Mononuclear cell (primary cell): ENCODE measurements around the gene CSRP1. TPM values are rescaled to one million over a fixed set of nuclear protein-coding genes. Genes with fewer than 3 reads are reported as not detected.

ENCODE experiments used
- H3K27me3 ChIP-seq: 2 replicates; pipeline ENCODE4 v1.6.0; 2011; ENCODE audit warnings: low read length, control low read depth; ENCODE audit not compliant: insufficient read depth
- H3K4me1 ChIP-seq: 2 replicates; pipeline ENCODE4 v1.5.1; 2011; ENCODE audit warnings: mild to moderate bottlenecking, low read length, control low read depth; ENCODE audit not compliant: insufficient read depth
- H3K4me3 ChIP-seq: 2 replicates; pipeline ENCODE4 v1.5.1; 2011; ENCODE audit warnings: mild to moderate bottlenecking, low read length, moderate library complexity
- H3K9me3 ChIP-seq: 2 replicates; pipeline ENCODE4 v1.5.1; 2011; ENCODE audit warnings: low read depth, mild to moderate bottlenecking, control low read depth, low read length
- total RNA-seq: library from RNA; depleted of rRNA; stranded (reverse); fragments of >200 nt; gene quantifications from one replicate; pipeline ENCODE4 v1.2.3, GENCODE V29; 2012

Gene CSRP1
- total RNA-seq, 1 donor: 41.2 TPM

- no peaks in the 10 kb centered on the region for H3K9me3 ChIP-seq
- H3K4me1 ChIP-seq: peaks cover 6% of the 10 kb centered on the region
- no peak overlapping the region for H3K4me3 ChIP-seq
- H3K27me3 ChIP-seq: peaks cover 22% of the 10 kb centered on the region
Observed at GRCh38 chr1:201469645-201470074, 37.3 kb downstream of the CSRP1 start.

GRCh38 chr1:201468844-201469644 lies 37.9 kb downstream of the CSRP1 start, which contains the start of gene PHLDA3:
TSS of gene PHLDA3 (minus strand) at chr1:201469188. CDS start at chr1:201468786, 402 bp downstream.
- peaks cover 6% of the 10 kb centered on the region for H3K4me1 ChIP-seq
- H3K27me3 ChIP-seq: peaks cover 20% of the 10 kb centered on the region
- H3K4me3 ChIP-seq: no peak within 1 kb of the TSS
- no peaks in the 10 kb centered on the region for H3K9me3 ChIP-seq

GRCh38 chr1:201468501-201468843 lies 38.5 kb downstream of the CSRP1 start:
- Histone ChIP-seq H3K4me3 (no peak overlapping the region), H3K9me3 (no peaks in the 10 kb centered on the region), H3K4me1 (peaks cover 6% of the 10 kb centered on the region), H3K27me3 (peaks cover 20% of the 10 kb centered on the region)

- Histone ChIP-seq H3K4me3 (no peak overlapping the region), H3K9me3 (no peaks in the 10 kb centered on the region), H3K27me3 (peaks cover 20% of the 10 kb centered on the region), H3K4me1 (peaks cover 6% of the 10 kb centered on the region)
Observed at GRCh38 chr1:201466492-201466891, 40.4 kb downstream of the CSRP1 start.

GRCh38 chr1:201465698-201466290 lies 41.1 kb downstream of the CSRP1 start:
- Histone ChIP-seq H3K9me3 (no peaks in the 10 kb centered on the region), H3K4me3 (no peak overlapping the region)

GRCh38 chr1:201463071-201463552 lies 43.8 kb downstream of the CSRP1 start:
- peaks cover 3% of the 10 kb centered on the region for H3K27me3 ChIP-seq
- H3K9me3 ChIP-seq: no peaks in the 10 kb centered on the region

More at GRCh38 chr1:201465698-201466290, 41.1 kb downstream of the CSRP1 start:
- Histone ChIP-seq H3K27me3 (peaks cover 20% of the 10 kb centered on the region), H3K4me1 (peaks cover 6% of the 10 kb centered on the region)

GRCh38 chr1:201461645-201462441 lies 45.1 kb downstream of the CSRP1 start:
- no peak overlapping the region for H3K4me3 ChIP-seq
- peaks cover under 1% of the 10 kb centered on the region for H3K4me1 ChIP-seq
- no peaks in the 10 kb centered on the region for H3K27me3 ChIP-seq
- H3K9me3 ChIP-seq: no peaks in the 10 kb centered on the region

More at GRCh38 chr1:201463071-201463552, 43.8 kb downstream of the CSRP1 start:
- H3K4me3 ChIP-seq: no peak overlapping the region
- H3K4me1 ChIP-seq: no peaks in the 10 kb centered on the region

GRCh38 chr1:201460814-201461644 lies 45.9 kb downstream of the CSRP1 start:
- Histone ChIP-seq H3K4me3 (no peak overlapping the region), H3K4me1 (peaks cover 8% of the 10 kb centered on the region)

GRCh38 chr1:201459775-201460174 lies 47.1 kb downstream of the CSRP1 start:
- H3K9me3 ChIP-seq: no peaks in the 10 kb centered on the region
- no peak overlapping the region for H3K4me3 ChIP-seq
- peaks cover 8% of the 10 kb centered on the region for H3K4me1 ChIP-seq
- no peaks in the 10 kb centered on the region for H3K27me3 ChIP-seq

More at GRCh38 chr1:201460814-201461644, 45.9 kb downstream of the CSRP1 start:
- Histone ChIP-seq H3K27me3 (no peaks in the 10 kb centered on the region), H3K9me3 (no peaks in the 10 kb centered on the region)

GRCh38 chr1:201459052-201459451 lies 47.9 kb downstream of the CSRP1 start:
- H3K4me3 ChIP-seq: no peak overlapping the region
- no peaks in the 10 kb centered on the region for H3K9me3 ChIP-seq
- peaks cover 8% of the 10 kb centered on the region for H3K4me1 ChIP-seq
- no peaks in the 10 kb centered on the region for H3K27me3 ChIP-seq

- peaks cover 8% of the 10 kb centered on the region for H3K4me1 ChIP-seq
- no peaks in the 10 kb centered on the region for H3K27me3 ChIP-seq
- no peak overlapping the region for H3K4me3 ChIP-seq
- H3K9me3 ChIP-seq: no peaks in the 10 kb centered on the region
Observed at GRCh38 chr1:201457508-201457960, 49.4 kb downstream of the CSRP1 start.

GRCh38 chr1:201456499-201457309 lies 50.2 kb downstream of the CSRP1 start:
- Histone ChIP-seq H3K4me3 (no peak overlapping the region), H3K9me3 (no peaks in the 10 kb centered on the region), H3K4me1 (peaks cover 8% of the 10 kb centered on the region), H3K27me3 (no peaks in the 10 kb centered on the region)

GRCh38 chr1:201455098-201455497 lies 51.8 kb downstream of the CSRP1 start:
- H3K27me3 ChIP-seq: no peaks in the 10 kb centered on the region
- no peak overlapping the region for H3K4me3 ChIP-seq
- no peaks in the 10 kb centered on the region for H3K9me3 ChIP-seq
- H3K4me1 ChIP-seq: peaks cover 19% of the 10 kb centered on the region
